ENCODE data around the gene SERPIND1. TPM values are rescaled to one million over a fixed set of nuclear protein-coding genes. Genes with fewer than 3 reads are reported as not detected.

The SERPIND1 gene
- total RNA-seq, result not detected in 3 replicates

- Mint-ChIP-seq H3K9me3 (no peaks in the 10 kb centered on the region), H3K27me3 (ENCODE audit: low read depth) (no peaks in the 10 kb centered on the region), H3K4me3 (no peak within 1 kb of the TSS), H3K4me1 (peaks cover 9% of the 10 kb centered on the region), H3K36me3 (peaks cover 3% of the 10 kb centered on the region), H3K27ac (no peak within 1 kb of the TSS)
- no peak for DNase-seq (ENCODE audit: low spot score in 2 of 2, unreplicated experiment in 2 of 2)
- no peak for TF ChIP-seq CTCF (IDR thresholded peaks at IDR 0.05; ENCODE audit: unreplicated experiment)
Measured at GRCh38 chr22:20773793-20774212, at the start of gene SERPIND1. Gene SERPIND1, plus strand, starts transcription at chr22:20774113. Its CDS starts 5,200 bp downstream, at chr22:20779313.

- Mint-ChIP-seq H3K9me3 (no peaks in the 10 kb centered on the region), H3K27ac (no peak overlapping the region), H3K27me3 (ENCODE audit: low read depth) (no peaks in the 10 kb centered on the region), H3K36me3 (peaks cover 26% of the 10 kb centered on the region), H3K4me3 (no peak overlapping the region), H3K4me1 (no peaks in the 10 kb centered on the region)
- DNase-seq (ENCODE audit: low spot score in 2 of 2, unreplicated experiment in 2 of 2), result no peak
- no peak for TF ChIP-seq CTCF (IDR thresholded peaks at IDR 0.05; ENCODE audit: unreplicated experiment)
Measured at GRCh38 chr22:20724676-20725454, 49.0 kb upstream of the SERPIND1 start.

- H3K9me3 Mint-ChIP-seq, result no peaks in the 10 kb centered on the region
- no peaks in the 10 kb centered on the region for H3K27me3 Mint-ChIP-seq (ENCODE audit: low read depth)
- no peak overlapping the region for H3K4me3 Mint-ChIP-seq
- H3K36me3 Mint-ChIP-seq, result peaks cover 19% of the 10 kb centered on the region
- no peak for TF ChIP-seq CTCF (IDR thresholded peaks at IDR 0.05; ENCODE audit: unreplicated experiment)
- no peak for DNase-seq (ENCODE audit: low spot score in 2 of 2, unreplicated experiment in 2 of 2)
- H3K4me1 Mint-ChIP-seq, result no peaks in the 10 kb centered on the region
- H3K27ac Mint-ChIP-seq, result no peak overlapping the region
Measured at GRCh38 chr22:20725987-20726558, 47.8 kb upstream of the SERPIND1 start.

- no peak overlapping the region for H3K27ac Mint-ChIP-seq
- H3K9me3 Mint-ChIP-seq, result no peaks in the 10 kb centered on the region
- H3K27me3 Mint-ChIP-seq (ENCODE audit: low read depth), result no peaks in the 10 kb centered on the region
- peaks cover 14% of the 10 kb centered on the region for H3K36me3 Mint-ChIP-seq
- H3K4me3 Mint-ChIP-seq, result no peak overlapping the region
- no peaks in the 10 kb centered on the region for H3K4me1 Mint-ChIP-seq
- TF ChIP-seq CTCF (IDR thresholded peaks at IDR 0.05; ENCODE audit: unreplicated experiment), result no peak
- DNase-seq (ENCODE audit: low spot score in 2 of 2, unreplicated experiment in 2 of 2), result no peak
Measured at GRCh38 chr22:20727118-20728015, 46.5 kb upstream of the SERPIND1 start.

GRCh38 chr22:20728523-20729190 lies 45.3 kb upstream of the SERPIND1 start:
- no peak overlapping the region for H3K27ac Mint-ChIP-seq

More at GRCh38 chr22:20728523-20729190, 45.3 kb upstream of the SERPIND1 start:
- Mint-ChIP-seq H3K4me3 (no peak overlapping the region), H3K27me3 (ENCODE audit: low read depth) (no peaks in the 10 kb centered on the region), H3K4me1 (no peaks in the 10 kb centered on the region), H3K36me3 (peaks cover 13% of the 10 kb centered on the region), H3K9me3 (no peaks in the 10 kb centered on the region)
- no peak for TF ChIP-seq CTCF (IDR thresholded peaks at IDR 0.05; ENCODE audit: unreplicated experiment)
- DNase-seq (ENCODE audit: low spot score in 2 of 2, unreplicated experiment in 2 of 2), result no peak

Data from mesothelial cell of epicardium (in vitro differentiated cells).